Measurements from ENCODE around the gene GASK1A.
"Not testable (repeated sequence)": the region's sequence is repeated elsewhere in the genome, so short reads cannot be mapped to it uniquely, and the experiment has no call there.

Gene GASK1A

GRCh38 chr3:42979044-42979972 is at the start of gene GASK1A:
Gene GASK1A, plus strand, starts transcription at chr3:42979311. Its CDS starts 332 bp downstream, at chr3:42979643.
- DNase-seq, result no peak

DNA sequence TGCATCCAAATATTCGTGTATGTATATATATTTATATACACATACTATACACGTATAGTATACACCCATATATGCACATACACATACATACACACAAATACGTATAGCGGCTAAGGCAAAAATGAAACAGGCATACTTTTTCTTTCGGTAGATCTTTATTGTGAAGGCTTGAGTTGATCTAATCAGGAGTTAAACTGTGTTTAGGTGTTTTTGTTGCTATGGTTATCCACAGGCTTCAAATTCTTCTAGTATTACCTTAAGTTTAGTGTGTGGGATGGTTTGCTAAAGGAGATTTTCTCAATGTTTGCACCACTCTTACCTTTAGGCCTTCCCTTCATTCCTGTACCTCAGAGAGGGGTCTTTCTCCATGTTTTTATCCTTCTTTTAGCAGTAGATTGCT is 45.0 kb upstream of the GASK1A start:
- no peak for DNase-seq

DNA sequence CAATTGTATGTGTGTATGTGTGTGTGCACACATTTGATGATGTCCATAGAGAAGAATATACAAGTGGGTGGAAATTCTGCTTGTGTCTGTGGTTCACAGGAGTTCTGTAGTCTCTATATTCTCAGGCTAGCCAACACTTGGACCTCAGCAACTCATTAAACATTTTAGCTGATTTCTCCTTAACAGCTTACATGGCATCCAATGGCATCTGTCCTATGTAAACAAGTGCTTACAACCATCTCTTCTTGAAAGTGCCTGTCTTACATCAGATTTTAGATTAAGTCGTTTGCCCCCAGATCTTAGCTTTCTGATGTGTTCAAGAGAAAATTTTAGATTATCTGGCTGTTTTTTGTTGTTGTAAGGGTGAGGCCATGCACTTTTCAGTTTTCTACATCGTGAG is 44.2 kb upstream of the GASK1A start:
- DNase-seq, result no peak

GRCh38 chr3:42935472-42935871 is 43.6 kb upstream of the GASK1A start:
- DNase-seq, result no peak

DNA sequence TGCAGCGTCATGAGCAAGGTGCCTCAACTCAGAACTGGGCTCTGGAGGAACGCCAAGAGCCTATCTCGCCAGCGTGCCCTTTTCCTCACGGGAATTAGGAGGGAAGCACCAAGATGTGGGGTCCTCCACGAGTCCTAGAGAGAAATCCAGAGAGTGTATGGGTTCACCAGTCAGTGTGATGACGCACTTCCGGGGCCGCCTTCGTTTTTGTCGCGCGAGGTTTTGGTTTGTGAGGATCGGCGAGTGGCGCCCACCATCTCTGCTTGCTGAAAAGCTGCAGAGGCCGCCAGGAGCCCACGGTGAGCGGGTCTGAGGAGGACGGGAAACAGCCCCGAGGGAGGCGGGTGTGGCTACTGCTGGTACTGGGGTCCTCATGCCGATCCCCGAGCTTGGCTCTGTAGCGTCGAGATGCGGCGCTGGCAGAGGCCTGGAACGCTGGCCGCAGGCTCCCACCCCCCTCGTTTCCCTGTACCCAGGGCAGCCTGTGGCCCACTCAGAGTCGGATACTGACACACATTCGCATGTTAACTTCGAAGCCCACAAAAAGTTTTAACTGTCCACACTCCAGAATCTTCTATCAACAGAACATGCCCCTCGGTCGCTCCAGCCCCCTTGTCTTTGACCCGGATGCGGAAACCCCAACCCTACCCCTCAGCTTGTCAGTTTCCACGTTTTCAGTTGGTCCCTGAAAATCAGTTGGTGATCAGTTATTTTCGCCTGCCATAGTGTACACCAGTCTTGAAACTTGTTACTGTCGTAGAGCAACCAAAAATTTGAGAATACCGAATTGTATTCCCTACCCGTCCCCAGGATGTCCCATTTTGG is 42.7 kb upstream of the GASK1A start:
- DNase-seq, result no peak

DNA sequence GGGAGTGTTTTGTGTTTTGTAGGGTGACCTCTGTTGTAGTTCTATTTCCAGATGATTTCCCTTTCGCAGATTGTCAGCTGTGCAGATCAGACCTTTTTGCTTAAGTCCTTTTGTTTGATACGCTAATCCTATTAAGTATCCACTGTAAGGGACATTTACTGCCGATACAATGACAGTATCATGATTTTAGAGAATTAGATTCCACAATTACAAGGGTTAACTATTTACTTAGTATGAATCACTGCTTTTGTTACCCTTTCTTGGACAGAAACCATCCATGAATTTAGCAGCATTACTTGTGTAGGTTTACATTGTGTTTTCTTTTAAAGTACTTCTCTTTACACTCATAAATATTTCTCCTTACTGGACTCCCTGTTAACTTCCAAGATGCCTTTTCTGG is 41.8 kb upstream of the GASK1A start:
- DNase-seq, result no peak

DNA sequence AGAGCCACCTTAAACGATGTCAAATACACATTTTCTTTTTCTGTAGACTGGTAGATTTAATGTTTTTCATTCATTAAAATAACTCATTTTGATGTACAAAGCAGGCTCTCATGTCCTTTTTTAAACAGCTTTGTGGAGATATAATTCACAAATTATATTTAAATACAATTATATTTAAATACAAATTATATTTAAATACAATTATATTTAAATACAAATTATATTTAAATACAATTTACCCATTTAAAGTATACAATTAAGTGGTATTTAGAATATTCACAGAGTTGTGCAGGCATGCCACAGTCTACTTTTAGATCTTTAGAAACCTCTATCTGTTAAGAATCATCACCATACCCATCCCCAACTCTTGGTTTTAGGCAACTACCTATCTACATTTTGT is 36.4 kb upstream of the GASK1A start:
- no peak for DNase-seq

DNA sequence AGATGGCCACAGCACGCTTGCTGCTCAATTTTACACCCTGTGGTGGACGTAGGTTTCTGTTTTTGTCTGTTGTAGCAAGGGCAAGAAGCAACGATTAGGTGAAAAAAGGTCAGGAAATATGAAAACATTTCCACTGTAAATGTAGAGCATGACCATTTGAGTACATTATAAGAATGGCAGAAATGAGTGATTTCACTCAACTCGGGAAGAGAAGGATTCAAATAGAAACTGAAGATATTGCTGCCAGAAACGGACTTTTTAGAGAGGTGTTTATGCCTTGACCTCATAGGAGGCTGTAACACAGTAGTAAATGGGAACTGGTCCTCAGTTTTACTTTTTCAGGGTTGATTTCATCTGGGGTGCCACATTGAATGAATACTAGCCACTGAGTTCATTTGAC is 33.1 kb upstream of the GASK1A start:
- DNase-seq, result no peak

DNA sequence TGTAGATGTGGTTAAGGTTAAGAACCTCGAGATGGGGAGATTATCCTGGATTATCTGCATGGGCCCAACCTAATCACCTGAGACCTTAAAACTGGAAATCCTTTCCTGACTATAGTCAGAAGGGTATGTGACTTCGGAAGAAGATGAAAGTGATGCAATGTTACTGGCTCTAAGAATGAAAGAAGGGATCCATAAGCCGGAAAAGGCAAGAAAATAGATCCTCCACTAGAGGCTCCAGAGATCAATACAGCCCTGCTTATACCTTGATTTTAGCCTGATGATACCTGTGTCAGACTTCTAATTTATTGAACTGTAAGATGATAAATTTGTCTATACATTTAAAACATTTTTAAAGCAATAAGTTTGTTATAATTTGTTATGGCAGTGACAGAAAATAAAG is 21.5 kb upstream of the GASK1A start:
- no peak for DNase-seq

GRCh38 chr3:42960282-42960681 is 18.8 kb upstream of the GASK1A start:
- DNase-seq, result no peak

- no peak for DNase-seq
Measured at GRCh38 chr3:42960786-42961185, 18.3 kb upstream of the GASK1A start.

GRCh38 chr3:42961633-42962032 is 17.5 kb upstream of the GASK1A start:
- no peak for DNase-seq

- no peak for DNase-seq
Measured at GRCh38 chr3:42963269-42963668, 15.8 kb upstream of the GASK1A start.

- DNase-seq, result no peak
Measured at GRCh38 chr3:42964266-42964665, 14.8 kb upstream of the GASK1A start.

GRCh38 chr3:42970557-42970956 is 8.6 kb upstream of the GASK1A start:
- no peak for DNase-seq

DNA sequence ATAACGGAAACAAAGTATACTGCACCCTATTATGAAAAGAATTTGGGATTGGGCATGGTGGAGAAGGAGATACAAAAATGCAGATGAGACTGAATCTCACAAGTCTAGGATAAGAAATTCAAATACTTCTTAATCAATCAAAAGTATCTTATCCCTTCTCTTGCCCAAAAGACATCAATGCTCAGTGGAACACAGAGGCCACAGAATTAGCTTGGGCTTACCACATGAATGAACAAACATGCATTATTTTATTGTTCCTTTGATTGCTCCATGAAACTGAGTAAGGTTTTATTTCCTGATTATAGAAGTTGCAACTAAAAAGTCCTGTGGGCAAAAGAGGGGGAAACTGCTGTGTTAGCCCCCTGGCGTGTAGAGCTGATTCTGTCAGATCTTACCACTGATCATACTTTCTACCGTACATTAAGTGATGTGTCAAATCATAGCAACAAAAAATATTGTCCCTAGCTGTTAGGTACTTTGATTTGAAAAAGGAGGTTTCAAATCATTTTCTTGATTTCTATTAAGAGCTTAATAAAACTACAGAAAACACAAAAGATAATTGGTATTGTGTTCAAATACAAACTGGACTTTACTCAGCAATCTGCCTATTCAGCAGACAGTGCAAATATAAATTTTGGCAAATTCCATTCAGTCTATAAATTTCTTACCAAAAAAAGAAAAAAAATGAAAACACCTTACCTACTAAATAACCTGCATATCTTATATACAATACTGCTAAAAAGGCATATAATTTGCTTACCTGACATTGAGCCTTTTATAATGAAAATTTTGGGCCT is 7.9 kb upstream of the GASK1A start:
- DNase-seq, result no peak

GRCh38 chr3:42974906-42975305 is 4.2 kb upstream of the GASK1A start:
- not testable (repeated sequence) for DNase-seq

DNA sequence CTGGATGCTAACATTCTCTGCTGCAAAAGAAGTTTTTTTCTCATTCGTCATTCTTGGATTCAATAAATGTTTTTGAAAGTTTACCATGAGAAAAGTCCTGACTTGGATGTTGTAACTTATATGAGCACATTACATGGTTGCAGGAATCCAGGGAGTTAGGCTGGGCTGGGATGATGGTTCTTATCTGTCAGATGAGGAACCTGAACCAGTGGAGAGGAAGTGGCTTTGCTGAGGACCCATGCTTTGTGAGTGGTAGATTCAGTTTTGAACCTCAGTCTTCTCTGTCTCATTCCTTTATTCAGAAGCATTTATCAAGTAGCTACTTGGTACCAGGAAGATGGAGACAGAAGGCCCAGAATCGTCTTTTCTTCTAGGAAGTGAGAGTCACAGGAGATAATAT is 3.7 kb upstream of the GASK1A start:
- DNase-seq, result no peak

DNA sequence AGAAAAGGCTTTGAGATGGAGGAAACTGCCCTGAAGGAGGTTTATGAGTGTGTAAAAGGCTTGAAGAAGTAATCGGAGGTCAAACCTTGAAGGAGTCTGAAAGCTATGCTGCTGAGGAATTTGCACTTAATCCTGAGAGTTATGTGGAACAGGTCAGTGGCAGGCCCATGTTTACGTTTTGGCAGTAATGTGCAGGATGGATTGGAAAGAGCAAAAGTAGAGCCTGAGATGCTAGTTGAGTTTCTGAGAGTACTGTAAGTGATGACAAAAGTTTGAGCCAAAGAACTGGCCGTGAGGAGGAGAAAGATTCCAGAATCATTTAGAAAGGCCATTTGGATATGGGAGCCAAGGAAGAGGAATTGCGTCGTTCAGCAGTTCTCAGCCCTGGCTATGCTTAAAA is 3.2 kb upstream of the GASK1A start:
- DNase-seq, result no peak

- no peak for DNase-seq
Measured at GRCh38 chr3:42980209-42980608, 1.1 kb downstream of the GASK1A start.

- no peak for DNase-seq
Measured at GRCh38 chr3:42980909-42981308, 1.8 kb downstream of the GASK1A start.

DNA sequence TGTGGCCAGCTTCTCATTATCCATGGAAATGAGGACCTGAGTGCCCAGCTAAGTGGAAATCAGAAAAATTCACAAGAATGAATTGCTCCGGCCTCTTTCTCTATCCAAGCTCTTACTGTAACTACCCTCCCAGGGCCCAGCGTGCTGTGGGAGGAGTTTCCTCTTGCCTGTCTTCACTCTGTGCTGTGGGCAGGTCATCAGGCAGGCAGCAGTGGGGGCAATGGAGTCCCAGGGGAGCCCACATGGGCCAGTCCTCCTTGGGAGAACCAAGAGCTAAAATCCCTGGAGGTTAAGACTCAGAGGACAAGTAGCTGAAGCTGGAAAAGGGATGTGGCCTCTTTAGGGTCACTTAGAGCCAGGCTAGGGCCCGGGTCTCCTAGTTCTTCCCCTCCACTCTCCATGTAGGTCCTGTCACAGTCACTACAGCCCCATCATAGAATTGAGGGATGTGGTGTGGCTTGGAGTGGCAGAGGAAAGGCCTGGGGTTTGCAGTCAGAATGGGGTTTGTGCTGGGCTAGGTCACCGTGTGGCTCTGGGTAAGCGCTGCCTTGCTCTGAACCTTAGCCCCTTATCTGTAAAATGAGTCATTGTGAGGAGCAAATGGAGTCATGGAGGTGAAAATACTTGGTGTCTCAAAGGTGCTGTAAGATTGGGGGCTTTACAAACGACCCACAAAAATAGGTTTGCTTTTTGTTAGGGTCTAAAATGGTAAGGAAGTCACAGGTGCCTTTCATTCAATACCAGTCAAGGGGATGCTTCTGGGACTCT is 3.7 kb downstream of the GASK1A start:
- no peak for DNase-seq

Measured in activated gamma-delta T cell treated with Interleukin-2 at 50 U/mL for 16 hours (primary cell).